Osteoblast (primary cell): ENCODE results near the gene CCDC85C. TPM values are rescaled to one million over a fixed set of nuclear protein-coding genes. Genes with fewer than 3 reads are reported as not detected.

Source experiments
- DNase-seq: peaks from one replicate; pipeline ENCODE4 v3.0.0; 2011; ENCODE audit warnings: low spot score, mixed read lengths; ENCODE audit not compliant: insufficient read length; ENCODE audit errors: missing footprints
- H2AFZ ChIP-seq: 2 replicates; pipeline ENCODE4 v1.6.0; 2011; ENCODE audit warnings: mild to moderate bottlenecking, low read length
- H3K27ac ChIP-seq: 2 replicates; pipeline ENCODE4 v1.5.1; 2011; ENCODE audit warnings: mild to moderate bottlenecking, low read depth, low read length, moderate library complexity
- H3K27me3 ChIP-seq: 2 replicates; pipeline ENCODE4 v1.6.0; 2012; ENCODE audit warnings: mild to moderate bottlenecking, control low read depth, inconsistent platforms, low read length, moderate library complexity; ENCODE audit not compliant: insufficient read depth
- H3K36me3 ChIP-seq: 2 replicates; pipeline ENCODE4 v1.5.1; 2011; ENCODE audit warnings: mild to moderate bottlenecking, low read length, control low read depth, moderate library complexity; ENCODE audit not compliant: insufficient read depth
- H3K4me1 ChIP-seq: 2 replicates; pipeline ENCODE4 v1.5.1; 2011; ENCODE audit warnings: mild to moderate bottlenecking, low read length, control low read depth, moderate library complexity; ENCODE audit not compliant: insufficient read depth
- H3K4me2 ChIP-seq: 2 replicates; pipeline ENCODE4 v1.6.0; 2011; ENCODE audit warnings: mild to moderate bottlenecking, low read length; ENCODE audit not compliant: insufficient read depth
- H3K4me3 ChIP-seq: fragments of 200-600 bp; sonication (generic); 3 replicates; pipeline ENCODE4 v1.5.1; 2012; ENCODE audit warnings: mild to moderate bottlenecking, low read length, inconsistent platforms; ENCODE audit not compliant: insufficient read depth
- H3K79me2 ChIP-seq: 2 replicates; pipeline ENCODE4 v1.6.0; 2012; ENCODE audit warnings: mild to moderate bottlenecking, low read length, control low read depth, inconsistent platforms; ENCODE audit not compliant: insufficient read depth
- H3K9me3 ChIP-seq: 2 replicates; pipeline ENCODE4 v1.5.1; 2011; ENCODE audit warnings: low read depth, low read length, control low read depth
- H4K20me1 ChIP-seq: 2 replicates; pipeline ENCODE4 v1.6.0; 2012; ENCODE audit warnings: mild to moderate bottlenecking, low read length, control low read depth; ENCODE audit not compliant: insufficient read depth
- CTCF ChIP-seq: IDR thresholded peaks from 2 replicates; pipeline ENCODE4 v1.5.1; 2011; ENCODE audit warnings: mild to moderate bottlenecking, low read depth, low read length, moderate library complexity; ENCODE audit errors: extremely low read depth
- small RNA-seq: library from RNA; depleted of rRNA; stranded (forward); fragments of <200 nt; gene quantifications from one replicate; pipeline ENCODE3, GENCODE V24; 2012
- total RNA-seq: library from RNA; depleted of rRNA; stranded (reverse); fragments of >200 nt; gene quantifications from 2 replicates; pipeline ENCODE4 v1.2.3, GENCODE V29; 2012

CCDC85C gene
- total RNA-seq, 1 donor = 3.6 TPM

DNA sequence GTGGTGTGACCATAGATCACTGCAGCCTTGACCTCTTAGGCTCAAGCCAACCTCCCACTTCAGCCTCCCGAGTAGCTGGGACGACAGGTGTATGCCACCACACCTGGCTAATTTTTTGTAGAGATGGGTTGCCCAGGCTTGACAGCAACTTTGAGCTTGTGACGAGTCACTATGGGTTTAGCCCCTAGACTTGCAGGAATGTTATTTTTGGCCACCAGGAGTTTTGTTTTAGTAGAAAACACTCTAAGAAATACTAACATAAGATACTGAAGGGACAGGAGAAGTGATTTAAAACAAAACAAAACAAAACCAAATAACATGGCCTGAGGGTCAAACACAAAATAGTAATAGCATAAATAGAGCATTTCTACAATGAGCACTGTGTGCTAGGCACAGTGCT is 149.8 kb downstream of the CCDC85C start:
- Histone ChIP-seq H3K9me3 (no peaks in the 10 kb centered on the region), H2AFZ (no peak overlapping the region), H3K27me3 (no peaks in the 10 kb centered on the region), H3K4me3 (no peak overlapping the region), H4K20me1 (peaks cover 10% of the 10 kb centered on the region), H3K4me2 (no peak overlapping the region), H3K36me3 (peaks cover 44% of the 10 kb centered on the region), H3K79me2 (peaks cover 5% of the 10 kb centered on the region), H3K4me1 (no peaks in the 10 kb centered on the region), H3K27ac (no peak overlapping the region)
- DNase-seq = no peak
- TF ChIP-seq CTCF = no peak

DNA sequence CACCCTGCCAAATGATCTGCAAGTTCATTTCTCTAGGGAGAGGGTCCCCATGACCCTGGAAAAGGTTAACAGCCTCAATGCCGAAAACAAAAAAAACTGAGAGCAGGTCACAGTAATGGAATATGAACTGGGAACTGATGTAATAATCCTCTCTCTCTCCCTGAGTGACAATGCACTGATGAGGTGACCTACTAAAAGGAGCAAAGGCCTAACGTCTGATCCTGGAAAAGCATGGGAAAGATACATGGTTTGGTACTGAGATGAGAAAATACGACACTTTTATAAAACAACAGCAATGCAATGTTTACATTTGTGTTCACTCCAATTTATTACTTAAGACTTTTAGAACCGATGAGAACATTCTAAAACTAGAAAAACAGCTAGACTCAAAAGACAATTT is 151.0 kb downstream of the CCDC85C start:
- DNase-seq = no peak
- H3K27ac ChIP-seq = no peak overlapping the region

GRCh38 chr14:99451234-99451633 is 152.8 kb downstream of the CCDC85C start:
- Histone ChIP-seq H3K4me3 (no peak overlapping the region), H3K27ac (no peak overlapping the region), H3K27me3 (no peaks in the 10 kb centered on the region), H3K4me1 (no peaks in the 10 kb centered on the region), H3K9me3 (no peaks in the 10 kb centered on the region), H3K36me3 (peaks cover 37% of the 10 kb centered on the region), H3K79me2 (peaks cover 5% of the 10 kb centered on the region), H4K20me1 (peaks cover 10% of the 10 kb centered on the region), H2AFZ (no peak overlapping the region), H3K4me2 (no peak overlapping the region)
- no peak for DNase-seq
- TF ChIP-seq CTCF = no peak

More for the DNA sequence above, 151.0 kb downstream of the CCDC85C start:
- Histone ChIP-seq H3K79me2 (peaks cover 5% of the 10 kb centered on the region), H3K36me3 (peaks cover 43% of the 10 kb centered on the region), H2AFZ (no peak overlapping the region), H3K4me1 (no peaks in the 10 kb centered on the region), H3K4me3 (no peak overlapping the region), H3K27me3 (no peaks in the 10 kb centered on the region), H3K4me2 (no peak overlapping the region), H3K9me3 (no peaks in the 10 kb centered on the region), H4K20me1 (peaks cover 10% of the 10 kb centered on the region)
- TF ChIP-seq CTCF = no peak

DNA sequence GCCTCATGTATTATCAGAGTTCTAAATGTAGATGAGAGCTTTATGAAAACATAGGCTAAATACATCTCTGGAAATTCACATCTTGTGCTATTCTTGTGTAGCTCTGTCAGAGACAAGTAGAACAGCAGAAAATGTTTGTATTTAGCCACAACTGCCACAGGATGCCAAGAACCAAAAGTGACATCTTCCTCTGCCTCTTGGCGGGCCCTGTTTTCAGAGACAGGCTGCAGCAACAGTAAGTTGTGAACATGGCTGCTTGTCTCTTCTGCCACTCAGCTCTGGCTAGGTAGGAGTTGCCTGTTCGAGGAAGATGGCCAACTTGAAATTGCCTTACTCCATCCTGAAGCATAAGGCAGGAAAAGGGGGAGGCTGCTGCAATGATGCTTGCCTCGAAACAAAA is 153.7 kb downstream of the CCDC85C start:
- no peak overlapping the region for H2AFZ ChIP-seq
- H3K4me2 ChIP-seq = no peak overlapping the region
- no peak overlapping the region for H3K27ac ChIP-seq
- no peaks in the 10 kb centered on the region for H3K9me3 ChIP-seq
- TF ChIP-seq CTCF = no peak
- H3K79me2 ChIP-seq = peaks cover 5% of the 10 kb centered on the region
- no peaks in the 10 kb centered on the region for H3K4me1 ChIP-seq
- H3K4me3 ChIP-seq = no peak overlapping the region
- no peak for DNase-seq
- H3K27me3 ChIP-seq = no peaks in the 10 kb centered on the region
- H3K36me3 ChIP-seq = peaks cover 41% of the 10 kb centered on the region
- peaks cover 6% of the 10 kb centered on the region for H4K20me1 ChIP-seq

Small RNA genes lying within 50 kb of the gene (small RNA-seq; reads per million reads assigned to genes)
- not detected for gene RF00019

Other genes starting within 250 kb of the CCDC85C start
- 58.6 and 65.1 TPM in 2 replicates for gene SETD3, start 123.3 kb downstream of the CCDC85C start, total RNA-seq
- gene CCNK, start 122.8 kb downstream of the CCDC85C start, total RNA-seq = 28.6 and 35.4 TPM in 2 replicates
- 11.2 and 12.3 TPM in 2 replicates for gene HHIPL1, start 40.9 kb upstream of the CCDC85C start, total RNA-seq
- 0.36 and 0.59 TPM in 2 replicates for gene CYP46A1, start 80.1 kb upstream of the CCDC85C start, total RNA-seq
- gene EML1, start 189.2 kb upstream of the CCDC85C start, total RNA-seq = 38.0 and 46.7 TPM in 2 replicates